Measurements from ENCODE around the gene UFSP1.

Gene UFSP1

DNA sequence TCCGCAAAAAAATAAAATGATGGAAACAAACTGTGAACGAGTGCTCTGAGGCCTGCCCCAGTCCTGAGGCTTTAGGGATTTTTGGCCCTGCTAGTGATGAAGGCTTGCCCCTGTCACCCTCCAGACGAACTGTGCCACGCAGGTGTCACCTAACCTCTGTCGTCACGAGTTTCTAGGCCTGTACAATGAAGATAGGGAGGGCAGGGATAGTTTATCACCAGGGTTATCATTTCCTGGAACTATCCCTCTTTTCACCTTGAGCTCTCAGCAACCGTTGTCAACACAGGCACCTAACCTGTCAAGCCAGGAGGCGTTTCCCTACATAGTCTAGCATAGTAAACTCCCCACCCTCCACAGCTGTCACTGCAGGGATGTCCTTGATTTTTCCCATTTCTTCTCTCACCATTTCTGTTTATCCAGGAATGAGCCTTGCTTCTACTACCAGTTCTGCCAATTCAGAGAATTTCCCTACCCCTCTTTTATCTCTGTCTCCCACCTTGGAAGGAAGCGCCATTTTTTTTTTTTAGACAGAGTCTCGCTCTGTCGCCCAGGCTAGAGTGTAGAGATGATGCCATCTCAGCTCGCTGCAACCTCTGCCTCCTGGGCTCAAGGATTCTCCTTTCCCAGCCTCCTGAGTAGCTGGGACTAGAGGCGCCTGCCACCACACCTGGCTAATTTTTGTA is 8.4 kb upstream of the UFSP1 start (continued):
- TF ChIP-seq, protein P1, sequence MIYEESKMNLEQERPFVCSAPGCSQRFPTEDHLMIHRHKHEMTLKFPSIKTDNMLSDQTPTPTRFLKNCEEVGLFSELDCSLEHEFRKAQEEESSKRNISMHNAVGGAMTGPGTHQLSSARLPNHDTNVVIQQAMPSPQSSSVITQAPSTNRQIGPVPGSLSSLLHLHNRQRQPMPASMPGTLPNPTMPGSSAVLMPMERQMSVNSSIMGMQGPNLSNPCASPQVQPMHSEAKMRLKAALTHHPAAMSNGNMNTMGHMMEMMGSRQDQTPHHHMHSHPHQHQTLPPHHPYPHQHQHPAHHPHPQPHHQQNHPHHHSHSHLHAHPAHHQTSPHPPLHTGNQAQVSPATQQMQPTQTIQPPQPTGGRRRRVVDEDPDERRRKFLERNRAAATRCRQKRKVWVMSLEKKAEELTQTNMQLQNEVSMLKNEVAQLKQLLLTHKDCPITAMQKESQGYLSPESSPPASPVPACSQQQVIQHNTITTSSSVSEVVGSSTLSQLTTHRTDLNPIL (CRISPR knock-in tag; IDR thresholded peaks at IDR 0.05; ENCODE audit: low read depth), result no peak
- TF ChIP-seq RARB (CRISPR knock-in tag; IDR thresholded peaks at IDR 0.05), result no peak

DNA sequence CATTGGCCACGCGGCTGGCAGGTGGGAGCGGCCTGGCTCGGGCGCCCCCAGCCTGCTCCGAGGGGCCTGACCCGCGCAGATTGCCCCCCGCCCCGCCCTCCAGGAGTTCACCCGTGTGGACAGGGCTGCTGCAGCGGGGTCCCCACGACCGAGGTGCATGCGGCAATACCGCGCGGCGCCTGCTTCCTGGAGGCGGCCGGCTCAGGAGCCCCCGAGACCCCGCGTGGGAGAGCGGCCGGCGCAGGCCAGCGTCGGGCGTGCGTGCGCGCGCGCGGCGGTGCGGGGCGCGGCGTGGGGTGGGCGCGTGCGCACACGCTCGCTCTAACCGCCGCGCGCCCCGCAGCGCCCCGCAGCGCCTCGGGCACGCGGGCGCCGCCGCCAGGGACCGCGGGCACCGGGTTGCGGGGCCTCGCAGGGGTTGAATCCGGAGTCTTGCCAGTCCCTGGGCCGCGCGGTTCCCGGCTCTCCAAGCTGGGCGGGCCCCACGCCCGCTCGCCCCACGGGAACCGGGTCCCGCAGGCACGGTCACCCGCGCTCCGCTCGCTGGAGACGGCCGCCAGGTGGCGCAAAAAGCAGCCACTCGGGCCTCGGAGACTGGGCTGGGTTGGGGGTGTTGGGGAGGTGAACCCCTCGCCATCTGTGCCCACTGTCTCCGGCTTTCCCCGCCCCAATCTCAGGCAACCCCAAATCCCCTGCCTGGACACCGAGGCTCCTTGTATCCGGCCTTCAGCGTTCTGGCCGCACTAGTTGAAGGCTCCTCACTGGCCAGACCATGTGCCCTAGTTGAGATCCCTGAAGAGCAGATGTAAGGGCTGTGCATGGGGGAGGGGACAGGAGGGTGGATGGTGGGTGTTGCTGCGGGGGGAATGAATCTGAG is 7.5 kb upstream of the UFSP1 start:
- peak; percentile 57 for ATAC-seq
- TF ChIP-seq, protein P2, sequence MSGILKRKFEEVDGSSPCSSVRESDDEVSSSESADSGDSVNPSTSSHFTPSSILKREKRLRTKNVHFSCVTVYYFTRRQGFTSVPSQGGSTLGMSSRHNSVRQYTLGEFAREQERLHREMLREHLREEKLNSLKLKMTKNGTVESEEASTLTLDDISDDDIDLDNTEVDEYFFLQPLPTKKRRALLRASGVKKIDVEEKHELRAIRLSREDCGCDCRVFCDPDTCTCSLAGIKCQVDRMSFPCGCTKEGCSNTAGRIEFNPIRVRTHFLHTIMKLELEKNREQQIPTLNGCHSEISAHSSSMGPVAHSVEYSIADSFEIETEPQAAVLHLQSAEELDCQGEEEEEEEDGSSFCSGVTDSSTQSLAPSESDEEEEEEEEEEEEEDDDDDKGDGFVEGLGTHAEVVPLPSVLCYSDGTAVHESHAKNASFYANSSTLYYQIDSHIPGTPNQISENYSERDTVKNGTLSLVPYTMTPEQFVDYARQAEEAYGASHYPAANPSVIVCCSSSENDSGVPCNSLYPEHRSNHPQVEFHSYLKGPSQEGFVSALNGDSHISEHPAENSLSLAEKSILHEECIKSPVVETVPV (CRISPR knock-in tag; IDR thresholded peaks at IDR 0.05), result no peak
- no peak for TF ChIP-seq BACH2 (CRISPR knock-in tag; IDR thresholded peaks at IDR 0.05; ENCODE audit: borderline replicate concordance)
- TF ChIP-seq ZNF8 (CRISPR knock-in tag; IDR thresholded peaks at IDR 0.05), result no peak
- TF ChIP-seq SNAI2 (CRISPR knock-in tag; IDR thresholded peaks at IDR 0.05), result no peak
- TF ChIP-seq, protein P1 (CRISPR knock-in tag; IDR thresholded peaks at IDR 0.05; ENCODE audit: low read depth), result no peak

DNA sequence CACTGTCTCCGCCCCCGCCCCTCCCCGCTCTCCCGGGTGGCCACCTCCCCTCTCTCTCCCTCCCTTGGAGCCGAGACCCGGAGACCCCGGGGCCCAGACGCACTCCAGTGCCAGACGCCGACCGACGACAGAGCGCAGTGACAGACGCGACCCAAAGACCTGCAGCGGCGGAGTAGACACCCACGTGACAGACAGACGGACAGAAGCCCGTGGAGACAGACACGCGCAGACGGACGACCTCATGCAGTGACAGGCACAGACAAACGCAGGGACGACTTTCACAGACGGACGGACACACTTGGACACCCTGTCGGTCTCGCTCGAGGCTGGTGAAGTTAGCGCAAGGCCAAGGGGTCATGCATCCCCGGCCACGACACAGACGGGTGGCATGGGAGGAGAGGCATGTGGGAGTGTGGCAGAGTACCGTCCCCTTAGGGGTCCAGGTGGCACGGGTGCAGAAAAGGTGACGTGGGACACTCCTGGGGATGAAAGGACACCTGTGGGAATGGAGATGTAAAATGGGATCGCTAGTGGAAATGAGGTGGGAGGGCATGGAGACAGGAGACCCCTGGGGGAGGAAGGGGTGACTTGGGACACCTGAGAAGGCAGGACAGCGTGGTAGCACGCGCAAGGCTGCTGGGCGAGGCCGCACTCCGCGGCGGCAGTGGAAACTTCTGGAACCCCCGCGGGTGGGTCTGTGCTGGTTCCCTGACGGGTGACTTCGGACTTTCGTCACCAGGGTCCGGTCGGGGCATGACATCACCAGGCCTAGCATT is 6.6 kb upstream of the UFSP1 start:
- ATAC-seq, result no peak
- no peak for TF ChIP-seq ESRRG (CRISPR knock-in tag; IDR thresholded peaks at IDR 0.05)
- TF ChIP-seq, protein P1 (CRISPR knock-in tag; IDR thresholded peaks at IDR 0.05; ENCODE audit: low read depth), result no peak

DNA sequence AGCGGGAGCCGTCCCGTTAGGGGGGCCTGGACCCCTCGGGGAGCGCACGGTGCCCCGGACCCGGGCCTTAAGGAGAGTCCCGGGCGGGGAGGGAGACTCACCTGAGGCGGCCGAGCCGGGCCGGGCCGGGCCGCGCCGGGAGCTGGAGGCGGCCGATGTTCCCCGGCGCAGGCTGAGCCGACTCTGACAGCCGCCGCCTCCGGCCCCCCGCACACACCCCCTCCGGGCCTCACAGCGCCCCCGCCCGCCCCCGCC is 6.1 kb upstream of the UFSP1 start, which contains the start of gene ACHE:
Gene ACHE (minus strand): TSS at position 188 of the 255 bp plus-strand sequence. CDS start 1,656 bp downstream, outside the sequence.
- peak; percentile 39 for ATAC-seq
- TF ChIP-seq ESRRG (CRISPR knock-in tag; IDR thresholded peaks at IDR 0.05) (no peak), TCF4 (CRISPR knock-in tag; IDR thresholded peaks at IDR 0.05; ENCODE audit: borderline replicate concordance) (no peak), TOX (CRISPR knock-in tag; IDR thresholded peaks at IDR 0.05; ENCODE audit: borderline replicate concordance) (no peak), ISL1 (CRISPR knock-in tag; IDR thresholded peaks at IDR 0.05) (no peak), CSDC2 (CRISPR knock-in tag; IDR thresholded peaks at IDR 0.05) (no peak), ZC3H10 (CRISPR knock-in tag; IDR thresholded peaks at IDR 0.05) (no peak), RARB (CRISPR knock-in tag; IDR thresholded peaks at IDR 0.05) (no peak), PPARA (CRISPR knock-in tag; IDR thresholded peaks at IDR 0.05; ENCODE audit: borderline replicate concordance) (no peak), BACH2 (CRISPR knock-in tag; IDR thresholded peaks at IDR 0.05; ENCODE audit: borderline replicate concordance) (no peak), ZNF8 (CRISPR knock-in tag; IDR thresholded peaks at IDR 0.05) (no peak), ZNF565 (CRISPR knock-in tag; conservative IDR thresholded peaks at IDR 0.05; ENCODE audit: low read depth) (no peak), ZFP3 (CRISPR knock-in tag; IDR thresholded peaks at IDR 0.05) (no peak), OSR1 (CRISPR knock-in tag; IDR thresholded peaks at IDR 0.05) (no peak)
- TF ChIP-seq, protein P2 (CRISPR knock-in tag; IDR thresholded peaks at IDR 0.05), result no peak
- TF ChIP-seq, protein P3, sequence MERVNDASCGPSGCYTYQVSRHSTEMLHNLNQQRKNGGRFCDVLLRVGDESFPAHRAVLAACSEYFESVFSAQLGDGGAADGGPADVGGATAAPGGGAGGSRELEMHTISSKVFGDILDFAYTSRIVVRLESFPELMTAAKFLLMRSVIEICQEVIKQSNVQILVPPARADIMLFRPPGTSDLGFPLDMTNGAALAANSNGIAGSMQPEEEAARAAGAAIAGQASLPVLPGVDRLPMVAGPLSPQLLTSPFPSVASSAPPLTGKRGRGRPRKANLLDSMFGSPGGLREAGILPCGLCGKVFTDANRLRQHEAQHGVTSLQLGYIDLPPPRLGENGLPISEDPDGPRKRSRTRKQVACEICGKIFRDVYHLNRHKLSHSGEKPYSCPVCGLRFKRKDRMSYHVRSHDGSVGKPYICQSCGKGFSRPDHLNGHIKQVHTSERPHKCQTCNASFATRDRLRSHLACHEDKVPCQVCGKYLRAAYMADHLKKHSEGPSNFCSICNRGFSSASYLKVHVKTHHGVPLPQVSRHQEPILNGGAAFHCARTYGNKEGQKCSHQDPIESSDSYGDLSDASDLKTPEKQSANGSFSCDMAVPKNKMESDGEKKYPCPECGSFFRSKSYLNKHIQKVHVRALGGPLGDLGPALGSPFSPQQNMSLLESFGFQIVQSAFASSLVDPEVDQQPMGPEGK (CRISPR knock-in tag; IDR thresholded peaks at IDR 0.05; ENCODE audit: borderline replicate concordance), result no peak
- TF ChIP-seq, protein P4, sequence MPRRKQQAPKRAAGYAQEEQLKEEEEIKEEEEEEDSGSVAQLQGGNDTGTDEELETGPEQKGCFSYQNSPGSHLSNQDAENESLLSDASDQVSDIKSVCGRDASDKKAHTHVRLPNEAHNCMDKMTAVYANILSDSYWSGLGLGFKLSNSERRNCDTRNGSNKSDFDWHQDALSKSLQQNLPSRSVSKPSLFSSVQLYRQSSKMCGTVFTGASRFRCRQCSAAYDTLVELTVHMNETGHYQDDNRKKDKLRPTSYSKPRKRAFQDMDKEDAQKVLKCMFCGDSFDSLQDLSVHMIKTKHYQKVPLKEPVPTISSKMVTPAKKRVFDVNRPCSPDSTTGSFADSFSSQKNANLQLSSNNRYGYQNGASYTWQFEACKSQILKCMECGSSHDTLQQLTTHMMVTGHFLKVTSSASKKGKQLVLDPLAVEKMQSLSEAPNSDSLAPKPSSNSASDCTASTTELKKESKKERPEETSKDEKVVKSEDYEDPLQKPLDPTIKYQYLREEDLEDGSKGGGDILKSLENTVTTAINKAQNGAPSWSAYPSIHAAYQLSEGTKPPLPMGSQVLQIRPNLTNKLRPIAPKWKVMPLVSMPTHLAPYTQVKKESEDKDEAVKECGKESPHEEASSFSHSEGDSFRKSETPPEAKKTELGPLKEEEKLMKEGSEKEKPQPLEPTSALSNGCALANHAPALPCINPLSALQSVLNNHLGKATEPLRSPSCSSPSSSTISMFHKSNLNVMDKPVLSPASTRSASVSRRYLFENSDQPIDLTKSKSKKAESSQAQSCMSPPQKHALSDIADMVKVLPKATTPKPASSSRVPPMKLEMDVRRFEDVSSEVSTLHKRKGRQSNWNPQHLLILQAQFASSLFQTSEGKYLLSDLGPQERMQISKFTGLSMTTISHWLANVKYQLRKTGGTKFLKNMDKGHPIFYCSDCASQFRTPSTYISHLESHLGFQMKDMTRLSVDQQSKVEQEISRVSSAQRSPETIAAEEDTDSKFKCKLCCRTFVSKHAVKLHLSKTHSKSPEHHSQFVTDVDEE (CRISPR knock-in tag; IDR thresholded peaks at IDR 0.05), result no peak
- TF ChIP-seq, protein P5, sequence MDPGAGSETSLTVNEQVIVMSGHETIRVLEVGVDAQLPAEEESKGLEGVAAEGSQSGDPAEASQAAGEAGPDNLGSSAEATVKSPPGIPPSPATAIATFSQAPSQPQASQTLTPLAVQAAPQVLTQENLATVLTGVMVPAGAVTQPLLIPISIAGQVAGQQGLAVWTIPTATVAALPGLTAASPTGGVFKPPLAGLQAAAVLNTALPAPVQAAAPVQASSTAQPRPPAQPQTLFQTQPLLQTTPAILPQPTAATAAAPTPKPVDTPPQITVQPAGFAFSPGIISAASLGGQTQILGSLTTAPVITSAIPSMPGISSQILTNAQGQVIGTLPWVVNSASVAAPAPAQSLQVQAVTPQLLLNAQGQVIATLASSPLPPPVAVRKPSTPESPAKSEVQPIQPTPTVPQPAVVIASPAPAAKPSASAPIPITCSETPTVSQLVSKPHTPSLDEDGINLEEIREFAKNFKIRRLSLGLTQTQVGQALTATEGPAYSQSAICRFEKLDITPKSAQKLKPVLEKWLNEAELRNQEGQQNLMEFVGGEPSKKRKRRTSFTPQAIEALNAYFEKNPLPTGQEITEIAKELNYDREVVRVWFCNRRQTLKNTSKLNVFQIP (CRISPR knock-in tag; IDR thresholded peaks at IDR 0.05; ENCODE audit: borderline replicate concordance, low read depth), result no peak

Measured in SK-N-SH treated with all-trans-retinoic acid at 6 μM for 48 hours (cell line).